ENCODE data around the gene NR0B2. TPM values are rescaled to one million over a fixed set of nuclear protein-coding genes. Genes with fewer than 3 reads are reported as not detected.
A peak's percentile ranks its signal among the peaks of the same experiment; 100 is the strongest.

The NR0B2 gene
- total and polyA plus RNA-seq, 2 of the 13 experiments (the other 11 are each of a cell fraction or from before 2014, with no cell fraction given): 72.5 to 133 TPM

GRCh38 chr1:26913754-26914619 is at the start of gene NR0B2 (continued):
- peak; percentile 92; the same call in 1 of the 2 replicates for TF ChIP-seq FUBP1 (CRISPR knock-in tag; IDR thresholded peaks at IDR 0.05; ENCODE audit: borderline replicate concordance)
- TF ChIP-seq PRDM4 (CRISPR knock-in tag; IDR thresholded peaks at IDR 0.05; ENCODE audit: borderline replicate concordance): no peak
- TF ChIP-seq SAP130 (CRISPR knock-in tag; IDR thresholded peaks at IDR 0.05; ENCODE audit: low read depth): peak; percentile 99
- TF ChIP-seq ZNF17 (CRISPR knock-in tag; IDR thresholded peaks at IDR 0.05): no peak
- no peak for TF ChIP-seq ZUFSP (CRISPR knock-in tag; IDR thresholded peaks at IDR 0.05; ENCODE audit: borderline replicate concordance)
- TF ChIP-seq MNT (IDR thresholded peaks at IDR 0.05): peak; percentile 93
- no peak for TF ChIP-seq MTA3 (CRISPR knock-in tag; IDR thresholded peaks at IDR 0.05)
- TF ChIP-seq YY1 (IDR thresholded peaks at IDR 0.05; ENCODE audit: insufficient read depth, insufficient replicate concordance, low read depth, low read length): peak; percentile 69
- TF ChIP-seq HNF4A (CRISPR knock-in tag; IDR thresholded peaks at IDR 0.05): peak; percentile 97
- TF ChIP-seq ZNF18 (CRISPR knock-in tag; IDR thresholded peaks at IDR 0.05; ENCODE audit: insufficient replicate concordance): peak; percentile 85
- TF ChIP-seq CBX1 (IDR thresholded peaks at IDR 0.05; ENCODE audit: low read depth): peak; percentile 96
- no peak; the same call in 1 of the 2 replicates for TF ChIP-seq ISX (CRISPR knock-in tag; conservative IDR thresholded peaks at IDR 0.05)
- TF ChIP-seq THAP11 (CRISPR knock-in tag; IDR thresholded peaks at IDR 0.05): peak; percentile 71
- peak; percentile 98 for TF ChIP-seq ZBTB7A (CRISPR knock-in tag; IDR thresholded peaks at IDR 0.05)
- TF ChIP-seq MAF1 (CRISPR knock-in tag; IDR thresholded peaks at IDR 0.05; ENCODE audit: borderline replicate concordance): 0 out of 2 replicates have a peak, but pooled peaks have one; percentile 72
- peak; percentile 68; the same call in 1 of the 2 replicates for TF ChIP-seq FOXC1 (CRISPR knock-in tag; IDR thresholded peaks at IDR 0.05; ENCODE audit: borderline replicate concordance)
- peak; percentile 60; the same call in 1 of the 2 replicates for TF ChIP-seq ZNF264 (CRISPR knock-in tag; IDR thresholded peaks at IDR 0.05)
- TF ChIP-seq HDAC6 (IDR thresholded peaks at IDR 0.05; ENCODE audit: low read depth, low read length): no peak
- no peak for TF ChIP-seq ZNF354B (CRISPR knock-in tag; IDR thresholded peaks at IDR 0.05)
- TF ChIP-seq REXO4 (CRISPR knock-in tag; IDR thresholded peaks at IDR 0.05; ENCODE audit: borderline replicate concordance): no peak

Data from HepG2 (cell line).